ENCODE data around the gene EFR3B.

DNA sequence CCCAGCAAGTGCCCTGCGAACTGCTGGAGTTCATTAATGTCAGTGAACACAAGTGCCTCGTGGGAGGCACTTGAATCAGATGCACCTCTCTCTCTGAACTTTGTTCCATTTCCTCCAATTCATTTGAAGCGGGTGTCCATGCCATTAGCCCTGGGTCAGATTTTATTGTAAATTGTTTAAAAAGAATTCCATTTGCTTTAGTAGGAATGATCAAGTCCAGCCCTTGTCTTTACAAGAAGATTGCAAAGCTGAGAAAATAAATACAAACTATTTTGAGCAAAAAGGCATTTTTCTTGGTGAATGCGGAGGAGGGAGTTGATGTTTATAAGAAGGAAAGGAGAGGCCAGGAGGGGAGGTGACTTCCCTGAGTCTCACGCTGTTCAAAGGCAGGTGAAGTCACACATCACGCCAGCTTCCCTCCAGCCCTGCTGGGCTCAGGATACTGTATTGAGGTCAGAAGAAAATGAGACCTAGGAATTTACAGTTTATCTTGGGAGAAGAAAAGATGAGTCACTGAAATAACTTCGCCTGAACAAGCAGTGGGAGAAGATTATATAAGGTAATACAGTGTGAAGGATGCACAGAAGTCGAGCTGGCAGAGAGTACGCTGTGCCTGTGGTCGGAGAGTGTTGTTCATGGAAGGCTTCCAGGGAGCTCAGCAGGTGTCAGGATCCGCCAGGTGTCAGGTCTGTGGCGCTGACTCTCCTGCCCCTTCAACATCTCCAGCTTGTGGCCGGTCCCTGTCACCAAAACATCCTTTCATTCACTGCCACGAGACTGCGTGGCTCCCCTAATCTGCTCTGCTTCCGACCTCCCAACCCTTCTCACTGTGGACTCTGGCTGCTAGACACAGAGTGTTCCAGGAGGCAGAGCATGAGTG, 36.5 kb downstream of the EFR3B start:
- TF ChIP-seq, protein P1, sequence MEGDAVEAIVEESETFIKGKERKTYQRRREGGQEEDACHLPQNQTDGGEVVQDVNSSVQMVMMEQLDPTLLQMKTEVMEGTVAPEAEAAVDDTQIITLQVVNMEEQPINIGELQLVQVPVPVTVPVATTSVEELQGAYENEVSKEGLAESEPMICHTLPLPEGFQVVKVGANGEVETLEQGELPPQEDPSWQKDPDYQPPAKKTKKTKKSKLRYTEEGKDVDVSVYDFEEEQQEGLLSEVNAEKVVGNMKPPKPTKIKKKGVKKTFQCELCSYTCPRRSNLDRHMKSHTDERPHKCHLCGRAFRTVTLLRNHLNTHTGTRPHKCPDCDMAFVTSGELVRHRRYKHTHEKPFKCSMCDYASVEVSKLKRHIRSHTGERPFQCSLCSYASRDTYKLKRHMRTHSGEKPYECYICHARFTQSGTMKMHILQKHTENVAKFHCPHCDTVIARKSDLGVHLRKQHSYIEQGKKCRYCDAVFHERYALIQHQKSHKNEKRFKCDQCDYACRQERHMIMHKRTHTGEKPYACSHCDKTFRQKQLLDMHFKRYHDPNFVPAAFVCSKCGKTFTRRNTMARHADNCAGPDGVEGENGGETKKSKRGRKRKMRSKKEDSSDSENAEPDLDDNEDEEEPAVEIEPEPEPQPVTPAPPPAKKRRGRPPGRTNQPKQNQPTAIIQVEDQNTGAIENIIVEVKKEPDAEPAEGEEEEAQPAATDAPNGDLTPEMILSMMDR (conservative IDR thresholded peaks at IDR 0.05): no peak
- TF ChIP-seq EZH2 (IDR thresholded peaks at IDR 0.05; ENCODE audit: low read depth): no peak

All from PC-9 (cell line).